Central memory CD8-positive, alpha-beta T cell (primary cell): ENCODE measurements around the gene ACAP3.

Experiments
- ATAC-seq: fragments of 150-1000 bp; cut with Tn5 transposase; replicated peaks from 2 replicates; pipeline ENCODE4 v1.10.0; 2022; ENCODE audit warnings: mild to moderate bottlenecking, moderate FRiP score, moderate number of reproducible peaks; ENCODE audit not compliant: poor library complexity, severe bottlenecking; ENCODE audit errors: extremely low read depth
- DNase-seq, 2 donors: peaks; one replicate each; pipeline ENCODE4 v3.0.0; 2021; ENCODE audit warnings: low spot score in 2 of 2
- H3K27ac Mint-ChIP-seq: one replicate; pipeline ENCODE4 v1.8.0; 2022; ENCODE audit warnings: low read depth, mild to moderate bottlenecking, moderate library complexity, mixed read lengths
- H3K27me3 Mint-ChIP-seq: one replicate; pipeline ENCODE4 v1.8.0; 2022; ENCODE audit warnings: mixed read lengths
- H3K36me3 Mint-ChIP-seq: one replicate; pipeline ENCODE4 v1.8.0; 2022; ENCODE audit warnings: mild to moderate bottlenecking, moderate library complexity, mixed read lengths; ENCODE audit not compliant: insufficient read depth
- H3K4me1 Mint-ChIP-seq: one replicate; pipeline ENCODE4 v1.8.0; 2022; ENCODE audit warnings: mixed read lengths
- H3K4me3 Mint-ChIP-seq: one replicate; pipeline ENCODE4 v1.8.0; 2022; ENCODE audit warnings: mild to moderate bottlenecking, moderate library complexity, mixed read lengths
- H3K9me3 Mint-ChIP-seq: one replicate; pipeline ENCODE4 v1.8.0; 2022; ENCODE audit warnings: mixed read lengths

The ACAP3 gene

GRCh38 chr1:1294250-1294890 lies 13.4 kb downstream of the ACAP3 start:
- H3K4me1 Mint-ChIP-seq: no peaks in the 10 kb centered on the region
- no peak overlapping the region for H3K4me3 Mint-ChIP-seq
- H3K36me3 Mint-ChIP-seq: peaks cover 6% of the 10 kb centered on the region
- DNase-seq (no peak), ATAC-seq (no peak)
- H3K27ac Mint-ChIP-seq: no peak overlapping the region
- no peaks in the 10 kb centered on the region for H3K9me3 Mint-ChIP-seq
- H3K27me3 Mint-ChIP-seq: no peaks in the 10 kb centered on the region

- ATAC-seq: no peak
- DNase-seq: no peak
- no peaks in the 10 kb centered on the region for H3K9me3 Mint-ChIP-seq
- peaks cover 6% of the 10 kb centered on the region for H3K36me3 Mint-ChIP-seq
- H3K27ac Mint-ChIP-seq: no peak overlapping the region
- H3K4me3 Mint-ChIP-seq: no peak overlapping the region
- no peaks in the 10 kb centered on the region for H3K4me1 Mint-ChIP-seq
- no peaks in the 10 kb centered on the region for H3K27me3 Mint-ChIP-seq
Observed at GRCh38 chr1:1293263-1294249, 14.2 kb downstream of the ACAP3 start.

- Mint-ChIP-seq H3K4me3 (no peak overlapping the region), H3K9me3 (no peaks in the 10 kb centered on the region), H3K4me1 (no peaks in the 10 kb centered on the region), H3K27ac (no peak overlapping the region), H3K27me3 (no peaks in the 10 kb centered on the region), H3K36me3 (peaks cover 6% of the 10 kb centered on the region)
- DNase-seq: no peak
- ATAC-seq: no peak
Observed at GRCh38 chr1:1292851-1293250, 14.9 kb downstream of the ACAP3 start.

GRCh38 chr1:1292442-1292779 lies 15.3 kb downstream of the ACAP3 start:
- no peaks in the 10 kb centered on the region for H3K4me1 Mint-ChIP-seq
- no peak for DNase-seq
- H3K36me3 Mint-ChIP-seq: peaks cover 6% of the 10 kb centered on the region
- H3K9me3 Mint-ChIP-seq: no peaks in the 10 kb centered on the region
- ATAC-seq: no peak
- H3K27ac Mint-ChIP-seq: no peak overlapping the region
- no peak overlapping the region for H3K4me3 Mint-ChIP-seq
- no peaks in the 10 kb centered on the region for H3K27me3 Mint-ChIP-seq

- DNase-seq (no peak), ATAC-seq (peak; percentile 68)
- no peak overlapping the region for H3K27ac Mint-ChIP-seq
- no peak overlapping the region for H3K4me3 Mint-ChIP-seq
- H3K27me3 Mint-ChIP-seq: no peaks in the 10 kb centered on the region
- H3K36me3 Mint-ChIP-seq: peaks cover 6% of the 10 kb centered on the region
- H3K4me1 Mint-ChIP-seq: no peaks in the 10 kb centered on the region
- H3K9me3 Mint-ChIP-seq: no peaks in the 10 kb centered on the region
Observed at GRCh38 chr1:1291548-1292441, 15.9 kb downstream of the ACAP3 start.

- ATAC-seq (no peak), DNase-seq (no peak)
- H3K9me3 Mint-ChIP-seq: no peaks in the 10 kb centered on the region
- no peaks in the 10 kb centered on the region for H3K4me1 Mint-ChIP-seq
- H3K36me3 Mint-ChIP-seq: peaks cover 6% of the 10 kb centered on the region
- H3K4me3 Mint-ChIP-seq: no peak overlapping the region
- H3K27ac Mint-ChIP-seq: no peak overlapping the region
- H3K27me3 Mint-ChIP-seq: no peaks in the 10 kb centered on the region
Observed at GRCh38 chr1:1291023-1291528, 16.7 kb downstream of the ACAP3 start.

GRCh38 chr1:1290238-1290731 lies 17.4 kb downstream of the ACAP3 start:
- no peaks in the 10 kb centered on the region for H3K4me1 Mint-ChIP-seq
- no peak overlapping the region for H3K27ac Mint-ChIP-seq
- no peak for DNase-seq
- no peaks in the 10 kb centered on the region for H3K27me3 Mint-ChIP-seq
- peaks cover 6% of the 10 kb centered on the region for H3K36me3 Mint-ChIP-seq
- no peak for ATAC-seq
- H3K9me3 Mint-ChIP-seq: no peaks in the 10 kb centered on the region
- H3K4me3 Mint-ChIP-seq: no peak overlapping the region

GRCh38 chr1:1287288-1288110 lies 20.2 kb downstream of the ACAP3 start:
- DNase-seq (no peak), ATAC-seq (no peak)
- H3K9me3 Mint-ChIP-seq: no peaks in the 10 kb centered on the region
- no peak overlapping the region for H3K4me3 Mint-ChIP-seq
- no peaks in the 10 kb centered on the region for H3K27me3 Mint-ChIP-seq
- peaks cover 5% of the 10 kb centered on the region for H3K36me3 Mint-ChIP-seq
- no peak overlapping the region for H3K27ac Mint-ChIP-seq
- no peaks in the 10 kb centered on the region for H3K4me1 Mint-ChIP-seq

GRCh38 chr1:1286313-1287261 lies 21.1 kb downstream of the ACAP3 start:
- Mint-ChIP-seq H3K27ac (no peak overlapping the region), H3K36me3 (peaks cover 4% of the 10 kb centered on the region), H3K9me3 (no peaks in the 10 kb centered on the region), H3K4me3 (no peak overlapping the region), H3K4me1 (no peaks in the 10 kb centered on the region), H3K27me3 (no peaks in the 10 kb centered on the region)
- ATAC-seq: no peak
- no peak for DNase-seq

GRCh38 chr1:1285611-1286311 lies 22.0 kb downstream of the ACAP3 start:
- Mint-ChIP-seq H3K36me3 (peaks cover 4% of the 10 kb centered on the region), H3K4me1 (no peaks in the 10 kb centered on the region), H3K27me3 (no peaks in the 10 kb centered on the region), H3K27ac (no peak overlapping the region), H3K4me3 (no peak overlapping the region), H3K9me3 (no peaks in the 10 kb centered on the region)
- ATAC-seq (no peak), DNase-seq (no peak)
